Stimulated activated CD8-positive, alpha-beta memory T cell treated with anti-CD3 and anti-CD28 coated beads, Interleukin-12 subunit alpha, Interleukin-12 subunit beta, amount 100 ng/mL, for 24 hours (primary cell): Measurements from ENCODE around the gene MLIP.
"Not testable (repeated sequence)": the region's sequence is repeated elsewhere in the genome, so short reads cannot be mapped to it uniquely, and the experiment has no call there.

Experiments
- DNase-seq: peaks from one replicate; pipeline ENCODE4 v3.0.0-alpha.2; 2020; ENCODE audit errors: extremely low read depth

The MLIP gene

GRCh38 chr6:54140811-54141210 lies 29.6 kb downstream of the MLIP start:
- DNase-seq, result no peak

- no peak for DNase-seq
Observed at GRCh38 chr6:54142889-54143519, 31.8 kb downstream of the MLIP start.

- no peak for DNase-seq
Observed at GRCh38 chr6:54151861-54152260, 40.6 kb downstream of the MLIP start.

GRCh38 chr6:54156650-54157250 lies 45.5 kb downstream of the MLIP start:
- DNase-seq, result no peak

- DNase-seq, result no peak
Observed at GRCh38 chr6:54157405-54157804, 46.2 kb downstream of the MLIP start.

GRCh38 chr6:54173089-54173488 lies 61.8 kb downstream of the MLIP start:
- no peak for DNase-seq

- DNase-seq, result no peak
Observed at GRCh38 chr6:54179152-54179551, 67.9 kb downstream of the MLIP start.

GRCh38 chr6:54183616-54184015 lies 72.4 kb downstream of the MLIP start:
- DNase-seq, result no peak

GRCh38 chr6:54185885-54186284 lies 74.6 kb downstream of the MLIP start:
- no peak for DNase-seq

- DNase-seq, result no peak
Observed at GRCh38 chr6:54188846-54189245, 77.6 kb downstream of the MLIP start.

GRCh38 chr6:54191461-54191860 lies 80.2 kb downstream of the MLIP start:
- no peak for DNase-seq

GRCh38 chr6:54192993-54193392 lies 81.8 kb downstream of the MLIP start:
- DNase-seq, result no peak

GRCh38 chr6:54193560-54193959 lies 82.3 kb downstream of the MLIP start:
- no peak for DNase-seq

GRCh38 chr6:54194067-54194466 lies 82.8 kb downstream of the MLIP start:
- no peak for DNase-seq

- DNase-seq, result no peak
Observed at GRCh38 chr6:54195637-54196036, 84.4 kb downstream of the MLIP start.

GRCh38 chr6:54196905-54197304 lies 85.7 kb downstream of the MLIP start:
- DNase-seq, result no peak

- DNase-seq, result no peak
Observed at GRCh38 chr6:54198134-54198533, 86.9 kb downstream of the MLIP start.

- not testable (repeated sequence) for DNase-seq
Observed at GRCh38 chr6:54203474-54204035, 92.3 kb downstream of the MLIP start.

- no peak for DNase-seq
Observed at GRCh38 chr6:54204921-54205591, 93.8 kb downstream of the MLIP start.

GRCh38 chr6:54206510-54206909 lies 95.3 kb downstream of the MLIP start:
- no peak for DNase-seq

- not testable (repeated sequence) for DNase-seq
Observed at GRCh38 chr6:54209983-54210382, 98.7 kb downstream of the MLIP start.

- no peak for DNase-seq
Observed at GRCh38 chr6:54214286-54214685, 103.0 kb downstream of the MLIP start.

- no peak for DNase-seq
Observed at GRCh38 chr6:54216336-54216735, 105.1 kb downstream of the MLIP start.
